HTR-8/SVneo (cell line): ENCODE results near the gene KCNK7.

Experiments used
- DNase-seq: peaks from one replicate; pipeline ENCODE4 v3.0.0; 2011; ENCODE audit warnings: low spot score, mixed read lengths; ENCODE audit not compliant: insufficient read length
- FAIRE-seq: peaks from 2 replicates; lab custom pipeline; 2011; peaks lifted over from hg19 to GRCh38; lab: Jason Lieb, UNC

Gene KCNK7

GRCh38 chr11:65590240-65590738 is 5.3 kb downstream of the KCNK7 start:
- FAIRE-seq (no peak), DNase-seq (no peak)

GRCh38 chr11:65589444-65590239 is 6.0 kb downstream of the KCNK7 start:
- FAIRE-seq (no peak), DNase-seq (no peak)

GRCh38 chr11:65588199-65589054 is 7.2 kb downstream of the KCNK7 start:
- DNase-seq (peak; percentile 75), FAIRE-seq (peak; percentile 73)

GRCh38 chr11:65586676-65587075 is 8.9 kb downstream of the KCNK7 start:
- FAIRE-seq = no peak

GRCh38 chr11:65586247-65586630 is 9.4 kb downstream of the KCNK7 start:
- DNase-seq (no peak), FAIRE-seq (no peak)

More at GRCh38 chr11:65586676-65587075, 8.9 kb downstream of the KCNK7 start:
- DNase-seq = no peak

- DNase-seq (no peak), FAIRE-seq (no peak)
These were observed 10.0 kb downstream of the KCNK7 start for GRCh38 chr11:65585396-65586246.

GRCh38 chr11:65584723-65585171 is 10.9 kb downstream of the KCNK7 start:
- DNase-seq (no peak), FAIRE-seq (no peak)

GRCh38 chr11:65584106-65584505 is 11.5 kb downstream of the KCNK7 start:
- FAIRE-seq (peak; percentile 64), DNase-seq (no peak)

GRCh38 chr11:65583589-65583988 is 12.0 kb downstream of the KCNK7 start:
- FAIRE-seq (no peak), DNase-seq (no peak)

GRCh38 chr11:65581928-65582327 is 13.7 kb downstream of the KCNK7 start:
- no peak for FAIRE-seq

GRCh38 chr11:65580756-65581155 is 14.8 kb downstream of the KCNK7 start:
- no peak for FAIRE-seq

More at GRCh38 chr11:65581928-65582327, 13.7 kb downstream of the KCNK7 start:
- no peak for DNase-seq

GRCh38 chr11:65580031-65580692 is 15.4 kb downstream of the KCNK7 start:
- no peak for FAIRE-seq
- no peak for DNase-seq

More at GRCh38 chr11:65580756-65581155, 14.8 kb downstream of the KCNK7 start:
- no peak for DNase-seq

GRCh38 chr11:65579291-65579690 is 16.3 kb downstream of the KCNK7 start:
- no peak for DNase-seq
- no peak for FAIRE-seq

- DNase-seq = no peak
- FAIRE-seq = no peak
These were observed 16.9 kb downstream of the KCNK7 start for GRCh38 chr11:65578667-65579066.

GRCh38 chr11:65578134-65578533 is 17.5 kb downstream of the KCNK7 start:
- FAIRE-seq (no peak), DNase-seq (no peak)

- peak; percentile 83 for FAIRE-seq
- no peak for DNase-seq
These were observed 17.9 kb downstream of the KCNK7 start for GRCh38 chr11:65577756-65578109.

GRCh38 chr11:65576867-65577755 is 18.5 kb downstream of the KCNK7 start:
- DNase-seq (peak; percentile 86), FAIRE-seq (peak; percentile 96)

GRCh38 chr11:65576232-65576866 is 19.3 kb downstream of the KCNK7 start:
- no peak for DNase-seq
- no peak for FAIRE-seq
